Fibroblast of pulmonary artery (primary cell): ENCODE results near the gene SORBS2.

Experiments
- DNase-seq: peaks from one replicate; pipeline ENCODE4 v3.0.0-alpha.2; 2010; ENCODE audit warnings: low read depth
- H3K4me3 ChIP-seq: replicated peaks from 2 replicates; pipeline ENCODE4 v1.5.1; 2011; ENCODE audit warnings: low read depth, mild to moderate bottlenecking, control low read depth, low read length, moderate library complexity
- CTCF ChIP-seq: IDR thresholded peaks from 2 replicates; pipeline ENCODE4 v1.5.1; 2011; ENCODE audit warnings: mild to moderate bottlenecking, control low read depth, low read length, inconsistent platforms; ENCODE audit errors: missing control alignments

The SORBS2 gene

GRCh38 chr4:185680617-185681016 is 131.4 kb downstream of the SORBS2 start:
- H3K4me3 ChIP-seq: no peak overlapping the region
- TF ChIP-seq CTCF: no peak
- no peak for DNase-seq

- no peak overlapping the region for H3K4me3 ChIP-seq
- no peak for DNase-seq
- no peak for TF ChIP-seq CTCF
These were observed 132.5 kb downstream of the SORBS2 start for GRCh38 chr4:185679523-185679922.

GRCh38 chr4:185677637-185678314 is 134.2 kb downstream of the SORBS2 start:
- no peak for DNase-seq
- H3K4me3 ChIP-seq: no peak overlapping the region
- TF ChIP-seq CTCF: no peak

- no peak for DNase-seq
- no peak for TF ChIP-seq CTCF
- H3K4me3 ChIP-seq: no peak overlapping the region
These were observed 139.4 kb downstream of the SORBS2 start for GRCh38 chr4:185672618-185673017.

- TF ChIP-seq CTCF: no peak
- no peak overlapping the region for H3K4me3 ChIP-seq
- DNase-seq: no peak
These were observed 139.8 kb downstream of the SORBS2 start for GRCh38 chr4:185672151-185672550.

GRCh38 chr4:185671496-185671895 is 140.5 kb downstream of the SORBS2 start:
- DNase-seq: no peak
- no peak overlapping the region for H3K4me3 ChIP-seq
- no peak for TF ChIP-seq CTCF

- no peak for TF ChIP-seq CTCF
- DNase-seq: no peak
- H3K4me3 ChIP-seq: no peak overlapping the region
These were observed 140.9 kb downstream of the SORBS2 start for GRCh38 chr4:185671066-185671465.
